Bronchial epithelial cell (primary cell): Measurements from ENCODE around the gene CAMTA1. TPM values are rescaled to one million over a fixed set of nuclear protein-coding genes. Genes with fewer than 3 reads are reported as not detected.

Experiments
- DNase-seq: peaks from one replicate; pipeline ENCODE4 v3.0.0-alpha.2; 2010; ENCODE audit warnings: low read depth
- FAIRE-seq: peaks from 2 replicates; lab custom pipeline; 2011; peaks lifted over from hg19 to GRCh38; lab: Jason Lieb, UNC
- H3K27me3 ChIP-seq: 2 replicates; pipeline ENCODE4 v1.5.1; 2011; ENCODE audit warnings: low read length; ENCODE audit not compliant: control insufficient read depth, insufficient read depth
- H3K36me3 ChIP-seq: 2 replicates; pipeline ENCODE4 v1.5.1; 2011; ENCODE audit warnings: low read length; ENCODE audit not compliant: control insufficient read depth, insufficient read depth
- H3K4me3 ChIP-seq: 2 replicates; pipeline ENCODE4 v1.5.1; 2011; ENCODE audit warnings: mild to moderate bottlenecking, low read depth, low read length, control low read depth
- CTCF ChIP-seq: IDR thresholded peaks from 2 replicates; pipeline ENCODE4 v1.5.1; 2011; ENCODE audit warnings: mild to moderate bottlenecking, moderate library complexity, low read length, control low read depth, inconsistent platforms; ENCODE audit not compliant: insufficient read depth, severe bottlenecking
- total RNA-seq: library from RNA; depleted of rRNA; stranded (reverse); fragments of >200 nt; gene quantifications from 2 replicates; pipeline ENCODE4 v1.2.1, GENCODE V29; 2014

CAMTA1 gene
- total RNA-seq, 1 donor from 2014 or later: 68.2 TPM

- FAIRE-seq (no peak), DNase-seq (peak; percentile 8)
- Histone ChIP-seq H3K27me3 (no peaks in the 10 kb centered on the region), H3K36me3 (no peaks in the 10 kb centered on the region), H3K4me3 (no peak overlapping the region)
- no peak for TF ChIP-seq CTCF
Measured at GRCh38 chr1:7335224-7335879, 550.1 kb downstream of the CAMTA1 start.

GRCh38 chr1:7338439-7338838 lies 553.2 kb downstream of the CAMTA1 start:
- DNase-seq (no peak), FAIRE-seq (no peak)
- TF ChIP-seq CTCF: no peak
- no peaks in the 10 kb centered on the region for H3K36me3 ChIP-seq
- no peaks in the 10 kb centered on the region for H3K27me3 ChIP-seq
- no peak overlapping the region for H3K4me3 ChIP-seq

- H3K4me3 ChIP-seq: no peak overlapping the region
- DNase-seq: no peak
- no peaks in the 10 kb centered on the region for H3K36me3 ChIP-seq
- FAIRE-seq: peak; percentile 60
- no peak for TF ChIP-seq CTCF
- no peaks in the 10 kb centered on the region for H3K27me3 ChIP-seq
Measured at GRCh38 chr1:7339014-7339413, 553.8 kb downstream of the CAMTA1 start.

- no peak for DNase-seq
- Histone ChIP-seq H3K27me3 (no peaks in the 10 kb centered on the region), H3K36me3 (no peaks in the 10 kb centered on the region), H3K4me3 (no peak overlapping the region)
- FAIRE-seq: no peak
- no peak for TF ChIP-seq CTCF
Measured at GRCh38 chr1:7339953-7340352, 554.7 kb downstream of the CAMTA1 start.

- TF ChIP-seq CTCF: no peak
- FAIRE-seq: no peak
- Histone ChIP-seq H3K4me3 (no peak overlapping the region), H3K36me3 (no peaks in the 10 kb centered on the region), H3K27me3 (no peaks in the 10 kb centered on the region)
- no peak for DNase-seq
Measured at GRCh38 chr1:7341145-7341905, 556.1 kb downstream of the CAMTA1 start.
